H1 (cell line): ENCODE data around the gene MRPS16. TPM values are rescaled to one million over a fixed set of nuclear protein-coding genes. Genes with fewer than 3 reads are reported as not detected.

Source experiments
- CTCF ChIA-PET: fragments of 300-600 bp; sonication (Branson Sonifier 250); formaldehyde crosslinking; loops from one replicate; lab custom pipeline; 2021; ENCODE audit not compliant: partially characterized antibody; lab: Charles Lee
- POLR2A ChIA-PET: fragments of 300-600 bp; sonication (Branson Sonifier 250); formaldehyde crosslinking; loops from one replicate; lab custom pipeline; 2021; ENCODE audit warnings: inconsistent platforms; ENCODE audit not compliant: partially characterized antibody; lab: Charles Lee
- DNase-seq, 2 experiments: peaks; one replicate each; pipeline versions ENCODE4 v3.0.0 to v3.0.0-alpha.2; 2010 to 2022; ENCODE audit warnings: low spot score in 2 of 2, low read depth in 1 of 2, mixed read lengths in 1 of 2
- FAIRE-seq: peaks from 2 replicates; lab custom pipeline; 2011; peaks lifted over from hg19 to GRCh38; lab: Jason Lieb, UNC
- H2AFZ ChIP-seq: 2 replicates; pipeline ENCODE4 v1.8.1; 2012; ENCODE audit warnings: low read length, inconsistent platforms
- H2AK5ac ChIP-seq: 2 replicates; pipeline ENCODE4 v1.6.1; 2013; ENCODE audit warnings: low read depth, low read length
- H2BK120ac ChIP-seq: replicated peaks from 2 replicates; pipeline ENCODE3; 2013; ENCODE audit warnings: low read depth, low read length, inconsistent platforms
- H2BK12ac ChIP-seq: 2 replicates; pipeline ENCODE4 v1.6.1; 2013; ENCODE audit warnings: low read depth, low read length
- H2BK15ac ChIP-seq: 2 replicates; pipeline ENCODE4 v1.6.1; 2013; ENCODE audit warnings: low read length
- H2BK20ac ChIP-seq: 2 replicates; pipeline ENCODE4 v1.6.1; 2013; ENCODE audit warnings: low read length
- H2BK5ac ChIP-seq: 2 replicates; pipeline ENCODE4 v1.6.1; 2013; ENCODE audit warnings: low read depth, low read length
- H3K14ac ChIP-seq: 2 replicates; pipeline ENCODE4 v1.6.1; 2013; ENCODE audit warnings: inconsistent platforms; ENCODE audit not compliant: insufficient read length
- H3K18ac ChIP-seq: 2 replicates; pipeline ENCODE4 v1.6.1; 2013; ENCODE audit warnings: low read length; ENCODE audit errors: extremely low read depth
- H3K23ac ChIP-seq: 2 replicates; pipeline ENCODE4 v1.6.1; 2013; ENCODE audit warnings: inconsistent platforms; ENCODE audit not compliant: insufficient read length
- H3K23me2 ChIP-seq: 2 replicates; pipeline ENCODE4 v1.6.1; 2013; ENCODE audit warnings: low read depth, low read length
- H3K27ac ChIP-seq: 2 replicates; pipeline ENCODE4 v1.6.1; 2011; ENCODE audit warnings: low read depth, low read length, inconsistent platforms
- H3K27me3 ChIP-seq, 4 experiments: replicated peaks in 1 of 4; 1 replicate in 1 of 4; 2 replicates in 3 of 4; pipeline versions ENCODE4 v1.6.1 to v1.8.1; 2011 to 2013; ENCODE audit warnings: low read length in 3 of 4, mild to moderate bottlenecking in 3 of 4, inconsistent platforms in 2 of 4, mixed read lengths in 2 of 4, moderate library complexity in 1 of 4; ENCODE audit not compliant: control insufficient read depth in 3 of 4, insufficient read depth in 3 of 4; ENCODE audit errors: extremely low read depth in 1 of 4
- H3K36me3 ChIP-seq, 4 experiments: 2 replicates each; pipeline versions ENCODE4 v1.6.1 to v1.8.1; 2011 to 2013; ENCODE audit warnings: mild to moderate bottlenecking in 4 of 4, low read length in 3 of 4, moderate library complexity in 2 of 4, control low read depth in 1 of 4, inconsistent platforms in 1 of 4; ENCODE audit not compliant: insufficient read depth in 4 of 4, control insufficient read depth in 2 of 4
- H3K4ac ChIP-seq: replicated peaks from 2 replicates; pipeline ENCODE3; 2013; ENCODE audit warnings: low read length, low read depth, mixed read lengths, inconsistent platforms; ENCODE audit not compliant: insufficient read length
- H3K4me1 ChIP-seq, 4 experiments: replicated peaks in 1 of 4; 1 replicate in 1 of 4; 2 replicates in 3 of 4; pipeline versions ENCODE4 v1.6.1 to v1.8.1; 2011 to 2013; ENCODE audit warnings: low read length in 3 of 4, inconsistent platforms in 2 of 4, mixed read lengths in 1 of 4; ENCODE audit not compliant: insufficient read depth in 4 of 4, control insufficient read depth in 3 of 4
- H3K4me2 ChIP-seq, 2 experiments: 2 replicates each; pipeline versions ENCODE4 v1.6.1 to v1.8.1; 2011 to 2013; ENCODE audit warnings: low read depth in 2 of 2, low read length in 2 of 2, control low read depth in 1 of 2, inconsistent platforms in 1 of 2, mild to moderate bottlenecking in 1 of 2; ENCODE audit not compliant: insufficient read depth in 1 of 2
- H3K4me3 ChIP-seq, 4 experiments: fragments of 200-600, 300-600 bp in 1 of 4; sonication (generic), shearing (Covaris generic), sonication (Bioruptor Twin) in 1 of 4; 2 replicates each; pipeline versions ENCODE4 v1.5.1 to v1.8.1; 2011 to 2016; ENCODE audit warnings: low read length in 4 of 4, low read depth in 3 of 4, control low read depth in 2 of 4, inconsistent platforms in 2 of 4, mild to moderate bottlenecking in 2 of 4, mixed read lengths in 1 of 4, moderate library complexity in 1 of 4; ENCODE audit not compliant: insufficient read depth in 2 of 4; ENCODE audit errors: extremely low read depth in 1 of 4
- H3K56ac ChIP-seq: replicated peaks from 2 replicates; pipeline ENCODE3; 2013; ENCODE audit warnings: low read depth, mild to moderate bottlenecking, mixed read lengths, low read length, inconsistent platforms; ENCODE audit not compliant: insufficient read length
- H3K79me1 ChIP-seq: 2 replicates; pipeline ENCODE4 v1.6.1; 2013; ENCODE audit warnings: low read depth, low read length, control low read depth
- H3K79me2 ChIP-seq, 2 experiments: 2 replicates each; pipeline versions ENCODE4 v1.6.1 to v1.8.1; 2012 to 2013; ENCODE audit warnings: low read length in 2 of 2, mild to moderate bottlenecking in 2 of 2, inconsistent platforms in 1 of 2; ENCODE audit not compliant: insufficient read depth in 2 of 2, control insufficient read depth in 1 of 2
- H3K9ac ChIP-seq, 4 experiments: replicated peaks in 1 of 4; 1 replicate in 1 of 4; 2 replicates in 3 of 4; pipeline versions ENCODE4 v1.6.1 to v1.8.1; 2011 to 2013; ENCODE audit warnings: low read depth in 3 of 4, low read length in 3 of 4, control low read depth in 2 of 4, mild to moderate bottlenecking in 2 of 4, moderate library complexity in 2 of 4, inconsistent platforms in 1 of 4; ENCODE audit errors: extremely low read depth in 1 of 4
- H3K9me3 ChIP-seq, 2 experiments: 2 replicates each; pipeline versions ENCODE4 v1.6.1 to v1.8.1; 2012 to 2013; ENCODE audit warnings: mild to moderate bottlenecking in 2 of 2, moderate library complexity in 2 of 2, control low read depth in 1 of 2, inconsistent platforms in 1 of 2, low read depth in 1 of 2, low read length in 1 of 2, mixed read lengths in 1 of 2; ENCODE audit not compliant: insufficient read depth in 2 of 2
- H4K20me1 ChIP-seq, 2 experiments: replicated peaks in 1 of 2; 2 replicates each; pipeline versions ENCODE3 to v1.8.1; 2011 to 2013; ENCODE audit warnings: inconsistent platforms in 2 of 2, low read length in 2 of 2, mild to moderate bottlenecking in 1 of 2; ENCODE audit not compliant: insufficient read depth in 2 of 2, control insufficient read depth in 1 of 2
- H4K5ac ChIP-seq: 2 replicates; pipeline ENCODE4 v1.6.1; 2013; ENCODE audit warnings: low read length, low read depth, mixed read lengths, inconsistent platforms; ENCODE audit not compliant: insufficient read length
- H4K8ac ChIP-seq: 2 replicates; pipeline ENCODE4 v1.8.0; 2013; ENCODE audit warnings: mild to moderate bottlenecking, moderate library complexity, low read length, inconsistent platforms; ENCODE audit not compliant: insufficient read depth; ENCODE audit errors: extremely low read depth
- H4K91ac ChIP-seq: replicated peaks from 2 replicates; pipeline ENCODE3; 2013; ENCODE audit warnings: low read length, mixed read lengths, inconsistent platforms; ENCODE audit not compliant: insufficient read length
- CHD1 ChIP-seq: IDR thresholded peaks from 2 replicates; pipeline ENCODE4 v1.6.1; 2012; ENCODE audit warnings: low read depth, low read length, improper control_type of control experiment
- CTCF ChIP-seq, 3 experiments: IDR thresholded peaks; 1 replicate in 2 of 3; 2 replicates in 1 of 3; pipeline versions ENCODE4 v1.5.1 to v1.6.1; 2011; ENCODE audit warnings: low read length in 3 of 3, mild to moderate bottlenecking in 3 of 3, inconsistent platforms in 2 of 3, low read depth in 1 of 3, moderate library complexity in 1 of 3; ENCODE audit not compliant: insufficient read depth in 1 of 3; ENCODE audit errors: control extremely low read depth in 1 of 3
- RAD21 ChIP-seq, 2 experiments: IDR thresholded peaks in 1 of 2; conservative IDR thresholded peaks in 1 of 2; 2 replicates each; pipeline ENCODE4 v1.6.1; 2011; ENCODE audit warnings: low read depth in 2 of 2, low read length in 2 of 2, improper control_type of control experiment in 1 of 2, inconsistent platforms in 1 of 2, mild to moderate bottlenecking in 1 of 2, moderate library complexity in 1 of 2
- SIN3A ChIP-seq, 2 experiments: IDR thresholded peaks in 1 of 2; conservative IDR thresholded peaks in 1 of 2; 2 replicates each; pipeline ENCODE4 v1.6.1; 2011 to 2012; ENCODE audit warnings: low read length in 2 of 2, improper control_type of control experiment in 1 of 2, low read depth in 1 of 2, mild to moderate bottlenecking in 1 of 2
- WGBS, 2 experiments: shearing (Covaris generic) in 1 of 2; methylation state at CpG; one replicate each; pipeline versions ENCODE4 v1.1.6 to v1.1.7; 2013 to 2015; ENCODE audit warnings: low lambda C conversion rate in 2 of 2, mixed read lengths in 2 of 2, inconsistent platforms in 1 of 2, low coverage in 1 of 2, missing lambda C conversion rate in 1 of 2; ENCODE audit not compliant: insufficient replicate concordance in 2 of 2, insufficient coverage in 1 of 2, insufficient read length in 1 of 2; ENCODE audit errors: extremely low coverage in 1 of 2, missing lambda C conversion rate in 1 of 2; 5-methylcytosine and 5-hydroxymethylcytosine counted together
- polyA plus RNA-seq, 7 experiments: library from polyadenylated mRNA; depleted of rRNA in 3 of 7; stranded (reverse) in 5 of 7; unstranded in 2 of 7; fragments of >200 nt in 5 of 7; fragments of 200-250 nt in 2 of 7; gene quantifications; 1 replicate in 5 of 7; 2 replicates in 1 of 7; 4 replicates in 1 of 7; pipeline versions ENCODE4 v1.2.1 to v1.2.3, GENCODE V29; 2011 to 2013; ENCODE audit warnings: missing spikeins in 2 of 7, mixed read lengths in 2 of 7
- total RNA-seq: library from RNA; stranded (reverse); fragmentation: NEBNext Ultra II Directional; extraction: Animal tissue kit (Norgen Biotek cat#: 25700); gene quantifications from 2 replicates; pipeline ENCODE4 v1.2.1, GENCODE V29; 2021

Gene MRPS16
- total and polyA plus RNA-seq, 2 of the 8 experiments (the other 6 are each of a cell fraction or from before 2014, with no cell fraction given): 125 to 203 TPM

GRCh38 chr10:73232887-73233286 lies 19.6 kb downstream of the MRPS16 start:
- H4K5ac ChIP-seq: no peak overlapping the region
- H2BK120ac ChIP-seq: no peak overlapping the region
- peaks cover 1 to 6% of the 10 kb centered on the region in 2 experiments for H4K20me1 ChIP-seq
- no peak overlapping the region for H3K9ac ChIP-seq
- no peak overlapping the region for H2BK15ac ChIP-seq
- H3K4me2 ChIP-seq: no peak overlapping the region
- ChIA-PET POLR2A (interaction anchor here (1.5 to 5.9 kb wide), 2 partner anchors 10 to 13 kb away, joined by 5 to 62 read pairs; partner anchors contain the start of gene DNAJC9), CTCF (interaction anchor here (0.5 to 2.8 kb wide), 5 partner anchors 26 to 410 kb away, joined by 3 to 8 read pairs (median 3); no protein-coding TSS in a partner anchor)
- 86% methylated on average over 8 of the region's 8 CpGs; no CpG with 5 or more reads in 1 of the 2 experiments for WGBS, 2 experiments
- no peak overlapping the region for H4K91ac ChIP-seq
- no peak overlapping the region for H3K27ac ChIP-seq
- H3K79me2 ChIP-seq: no peaks in the 10 kb centered on the region
- H3K18ac ChIP-seq: no peak overlapping the region
- no peak overlapping the region for H2BK5ac ChIP-seq
- H3K23me2 ChIP-seq: no peaks in the 10 kb centered on the region
- H3K36me3 ChIP-seq: peaks cover 0 to 27% (median 7%) of the 10 kb centered on the region in 4 experiments; a peak in 4 of 8 replicates
- H2AFZ ChIP-seq: no peak overlapping the region
- DNase-seq (no peak), FAIRE-seq (peak; percentile 28)
- no peaks in the 10 kb centered on the region for H3K4me1 ChIP-seq
- TF ChIP-seq CTCF (IDR thresholded peaks at IDR 0.05; ENCODE audit: control extremely low read depth in 1 of 3, insufficient read depth in 1 of 3, low read depth in 1 of 3, low read length in 3 of 3): peak; percentile 27 to 53 (median 48)
- peak; percentile 39 to 50; a peak in 3 of 4 replicates for TF ChIP-seq RAD21 (IDR thresholded peaks at IDR 0.05 in 1 of 2, conservative IDR thresholded peaks at IDR 0.05 in 1 of 2; ENCODE audit: low read depth in 2 of 2, low read length in 2 of 2)
- TF ChIP-seq CHD1: no peak
- no peak for TF ChIP-seq SIN3A (conservative IDR thresholded peaks at IDR 0.05 in 1 of 2, IDR thresholded peaks at IDR 0.05 in 1 of 2; ENCODE audit: low read depth in 1 of 2, low read length in 2 of 2)
- no peaks in the 10 kb centered on the region for H3K79me1 ChIP-seq
- no peak overlapping the region for H3K4me3 ChIP-seq
- H3K23ac ChIP-seq: no peak overlapping the region
- H2BK20ac ChIP-seq: no peak overlapping the region
- H3K9me3 ChIP-seq: no peaks in the 10 kb centered on the region
- no peak overlapping the region for H2AK5ac ChIP-seq
- no peak overlapping the region for H3K4ac ChIP-seq
- no peak overlapping the region for H3K14ac ChIP-seq
- no peak overlapping the region for H4K8ac ChIP-seq
- no peaks in the 10 kb centered on the region for H3K27me3 ChIP-seq
- no peak overlapping the region for H2BK12ac ChIP-seq
- no peak overlapping the region for H3K56ac ChIP-seq
